Tibial nerve (tissue), 4 donors: ENCODE results near the gene KRTAP1-3.

ENCODE experiments used
- CTCF ChIP-seq, 5 experiments: fragments of 200-600 bp in 3 of 5; fragments of 450-650 bp in 2 of 5; sonication (generic) in 3 of 5; IDR thresholded peaks; one replicate each; pipeline ENCODE4 v1.5.1; 2016 to 2019; ENCODE audit warnings: antibody characterized with exemption in 5 of 5, mild to moderate bottlenecking in 3 of 5, moderate library complexity in 2 of 5
- EP300 ChIP-seq, 2 donors: sonication (generic); formaldehyde crosslinking; IDR thresholded peaks; one replicate each; pipeline ENCODE4 v1.6.1; 2017; ENCODE audit warnings: antibody characterized with exemption in 2 of 2, mild to moderate bottlenecking in 1 of 2

DNA sequence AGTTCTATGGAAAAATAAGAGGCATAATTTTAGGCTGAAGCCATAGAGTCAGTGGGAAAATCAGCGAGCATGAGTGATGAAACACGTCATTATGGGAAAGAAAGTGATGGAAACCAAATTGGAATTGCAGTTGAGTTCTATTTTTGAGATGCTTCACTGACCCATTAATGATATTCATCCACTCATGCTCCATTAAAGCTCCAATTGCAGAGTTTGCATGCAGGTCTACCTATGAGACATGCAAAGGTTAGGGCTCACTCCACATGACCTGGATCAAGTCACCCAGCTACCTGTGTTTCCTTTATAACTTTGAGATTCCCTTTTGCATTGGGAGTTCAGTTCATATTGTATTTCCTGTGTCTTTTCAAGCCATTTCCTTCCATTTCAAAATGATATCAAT, 39.0 kb upstream of the KRTAP1-3 start:
- TF ChIP-seq CTCF (IDR thresholded peaks at IDR 0.05) (no peak), EP300 (IDR thresholded peaks at IDR 0.05) (no peak)
